ENCODE measurements around the gene PSMG4. TPM values are rescaled to one million over a fixed set of nuclear protein-coding genes. Genes with fewer than 3 reads are reported as not detected.

The PSMG4 gene
- total and polyA plus RNA-seq, 2 donors (not counting 3 experiments of a cell fraction or from before 2014, with no cell fraction given): 31.4 to 46.0 TPM

DNA sequence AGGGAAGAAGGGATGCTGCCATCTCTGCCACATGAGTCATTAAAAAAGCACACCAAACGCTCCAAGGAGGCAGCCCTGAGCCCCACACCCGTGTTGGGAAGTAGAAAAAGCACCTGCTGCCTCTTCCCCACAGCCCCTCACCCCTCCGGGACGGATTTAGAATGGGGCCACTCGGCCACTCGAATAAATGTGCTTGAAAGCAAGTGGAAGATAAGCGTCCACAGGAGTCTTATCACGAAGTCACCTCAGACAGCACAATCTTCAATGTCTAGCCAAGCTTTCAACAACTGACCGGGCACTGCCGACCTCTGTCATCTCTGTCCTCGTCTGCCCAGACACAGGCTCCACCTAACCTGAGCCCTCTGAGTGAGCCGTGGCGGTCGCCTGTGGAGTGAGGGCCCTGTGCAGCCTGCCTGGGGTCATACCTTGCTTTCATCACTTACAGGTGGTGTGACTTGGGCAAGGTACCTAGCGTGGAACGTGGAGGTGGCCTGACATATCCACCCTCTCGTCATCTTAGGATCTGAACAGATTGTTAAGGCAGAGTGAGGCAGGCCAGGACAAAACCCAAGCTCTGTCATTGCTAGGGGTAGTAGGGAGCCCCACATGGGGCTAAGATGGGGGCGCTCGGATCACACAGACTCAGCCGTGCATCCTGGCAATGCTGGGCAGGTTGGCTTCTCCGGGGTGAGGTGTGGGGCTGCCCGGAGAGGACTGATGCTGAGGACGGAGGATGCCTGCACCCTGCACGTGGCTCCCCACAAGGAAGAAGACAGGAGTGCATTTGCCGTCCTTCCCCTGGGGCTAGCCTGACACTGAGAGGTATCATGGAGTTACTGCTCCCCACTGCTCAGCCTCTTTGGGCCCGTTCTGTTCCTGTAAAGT, 34.8 kb downstream of the PSMG4 start:
- Histone ChIP-seq H4K20me1 (replicated peaks; ENCODE audit: control insufficient read depth, extremely low read depth, insufficient read depth, low read length) (no peaks in the 10 kb centered on the region), H3K4me1 (ENCODE audit: control insufficient read depth, extremely low read depth, insufficient read depth, low read length) (peaks cover 6% of the 10 kb centered on the region), H3K4me2 (ENCODE audit: insufficient read depth, low read length) (no peak overlapping the region), H3K27me3 (ENCODE audit: control insufficient read depth in 2 of 2, insufficient read depth in 2 of 2, low read length in 2 of 2) (no peaks in the 10 kb centered on the region), H3K9me3 (replicated peaks; ENCODE audit: control insufficient read depth, insufficient read depth, low read length) (no peaks in the 10 kb centered on the region), H3K9ac (replicated peaks; ENCODE audit: extremely low read depth, insufficient read depth, low read length) (no peak overlapping the region), H3K27ac (ENCODE audit: insufficient read depth, low read depth, low read length) (no peak overlapping the region), H3K36me3 (ENCODE audit: control insufficient read depth in 2 of 2, extremely low read depth in 1 of 2, insufficient read depth in 2 of 2, low read length in 2 of 2) (peaks cover 0 to 2% of the 10 kb centered on the region in 2 experiments), H3K9me1 (replicated peaks; ENCODE audit: control insufficient read depth, extremely low read depth, insufficient read depth, low read length) (no peaks in the 10 kb centered on the region), H3K4me3 (replicated peaks in 1 of 3; ENCODE audit: insufficient read depth in 1 of 3, low read depth in 1 of 3, low read length in 3 of 3) (no peak overlapping the region), H2AFZ (ENCODE audit: low read depth, low read length) (no peak overlapping the region), H3K79me2 (ENCODE audit: control insufficient read depth, insufficient read depth, low read length) (no peaks in the 10 kb centered on the region)
- POLR2A ChIA-PET: no interaction called here
- TF ChIP-seq JUN (IDR thresholded peaks at IDR 0.05; ENCODE audit: borderline replicate concordance, insufficient read depth, insufficient read length, low read depth) (no peak), POLR2AphosphoS5 (IDR thresholded peaks at IDR 0.05; ENCODE audit: insufficient read depth, low read depth, low read length) (no peak), MYC (IDR thresholded peaks at IDR 0.05; ENCODE audit: low read depth, low read length) (no peak), POLR2A (IDR thresholded peaks at IDR 0.05; ENCODE audit: low read depth, low read length) (no peak), FOS (IDR thresholded peaks at IDR 0.05; ENCODE audit: borderline replicate concordance, insufficient read depth, low read length) (no peak), GATA2 (IDR thresholded peaks at IDR 0.05; ENCODE audit: insufficient read depth, insufficient read length, low read depth, low read length) (no peak)
- intact Hi-C loops (cut with micrococcal nuclease): no loop called here
- DNase-seq (ENCODE audit: low read depth, low spot score): no peak
- BruUV-seq (replicated peaks): no TSS peak
- FAIRE-seq: no peak
- CTCF ChIA-PET: no interaction called here
- dilution Hi-C loops (cut with MboI; ENCODE audit: extremely low pct_ligation_motif_present, low sequenced_read_pairs): loop anchor here (25.0 kb wide), 1 partner anchor 694 kb away; no protein-coding TSS in a partner anchor

DNA sequence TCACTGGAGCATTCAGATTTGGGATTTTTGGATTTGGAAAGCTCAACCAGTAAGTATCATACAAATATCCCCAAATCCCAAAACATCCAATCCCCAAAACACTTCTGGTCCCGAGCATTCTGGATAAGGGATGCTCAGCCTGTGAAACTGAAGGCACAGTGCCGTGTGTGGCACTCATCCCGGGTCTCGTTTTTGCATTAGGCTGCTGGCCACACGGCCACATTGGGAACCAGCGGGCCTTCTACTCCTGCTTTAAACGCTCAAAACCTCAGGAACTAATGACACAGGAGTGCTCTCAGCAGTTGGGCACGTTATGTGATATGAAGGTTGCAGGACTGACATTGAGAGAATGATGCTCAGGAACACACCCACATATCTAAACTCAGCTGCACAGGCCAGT, 35.6 kb downstream of the PSMG4 start:
- H3K36me3 ChIP-seq (ENCODE audit: control insufficient read depth in 2 of 2, extremely low read depth in 1 of 2, insufficient read depth in 2 of 2, low read length in 2 of 2): peaks cover 0 to 2% of the 10 kb centered on the region in 2 experiments
- BruUV-seq (replicated peaks): no TSS peak
- dilution Hi-C loops (cut with MboI; ENCODE audit: extremely low pct_ligation_motif_present, low sequenced_read_pairs) (loop anchor here (25.0 kb wide), 1 partner anchor 693 kb away; no protein-coding TSS in a partner anchor), intact Hi-C loops (cut with micrococcal nuclease) (no loop called here)
- H3K9me3 ChIP-seq (replicated peaks; ENCODE audit: control insufficient read depth, insufficient read depth, low read length): no peaks in the 10 kb centered on the region
- no peaks in the 10 kb centered on the region for H3K9me1 ChIP-seq (replicated peaks; ENCODE audit: control insufficient read depth, extremely low read depth, insufficient read depth, low read length)
- no peak overlapping the region for H3K4me3 ChIP-seq (replicated peaks in 1 of 3; ENCODE audit: insufficient read depth in 1 of 3, low read depth in 1 of 3, low read length in 3 of 3)
- H4K20me1 ChIP-seq (replicated peaks; ENCODE audit: control insufficient read depth, extremely low read depth, insufficient read depth, low read length): no peaks in the 10 kb centered on the region
- DNase-seq (ENCODE audit: low read depth, low spot score) (no peak), FAIRE-seq (no peak)
- H3K27ac ChIP-seq (ENCODE audit: insufficient read depth, low read depth, low read length): no peak overlapping the region
- H3K4me2 ChIP-seq (ENCODE audit: insufficient read depth, low read length): no peak overlapping the region
- TF ChIP-seq EZH2 (IDR thresholded peaks at IDR 0.05; ENCODE audit: borderline replicate concordance, low read depth, low read length, severe bottlenecking): no peak
- no peak for TF ChIP-seq GATA2 (IDR thresholded peaks at IDR 0.05; ENCODE audit: insufficient read depth, insufficient read length, low read depth, low read length)
- TF ChIP-seq CTCF (IDR thresholded peaks at IDR 0.05; ENCODE audit: extremely low read depth in 1 of 2, insufficient read depth in 1 of 2, low read depth in 1 of 2, low read length in 2 of 2): no peak
- no peak for TF ChIP-seq POLR2AphosphoS5 (IDR thresholded peaks at IDR 0.05; ENCODE audit: insufficient read depth, low read depth, low read length)
- TF ChIP-seq POLR2A (IDR thresholded peaks at IDR 0.05; ENCODE audit: low read depth, low read length): no peak
- TF ChIP-seq, protein P1, sequence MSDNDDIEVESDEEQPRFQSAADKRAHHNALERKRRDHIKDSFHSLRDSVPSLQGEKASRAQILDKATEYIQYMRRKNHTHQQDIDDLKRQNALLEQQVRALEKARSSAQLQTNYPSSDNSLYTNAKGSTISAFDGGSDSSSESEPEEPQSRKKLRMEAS (IDR thresholded peaks at IDR 0.05; ENCODE audit: insufficient read depth, insufficient read length): no peak
- no peak for TF ChIP-seq MYC (IDR thresholded peaks at IDR 0.05; ENCODE audit: low read depth, low read length)
- TF ChIP-seq FOS (IDR thresholded peaks at IDR 0.05; ENCODE audit: borderline replicate concordance, insufficient read depth, low read length): no peak
- no peak for TF ChIP-seq JUN (IDR thresholded peaks at IDR 0.05; ENCODE audit: borderline replicate concordance, insufficient read depth, insufficient read length, low read depth)
- no peak overlapping the region for H3K9ac ChIP-seq (replicated peaks; ENCODE audit: extremely low read depth, insufficient read depth, low read length)
- H2AFZ ChIP-seq (ENCODE audit: low read depth, low read length): no peak overlapping the region
- ChIA-PET CTCF (no interaction called here), POLR2A (no interaction called here)
- H3K4me1 ChIP-seq (ENCODE audit: control insufficient read depth, extremely low read depth, insufficient read depth, low read length): peaks cover 6% of the 10 kb centered on the region
- no peaks in the 10 kb centered on the region for H3K27me3 ChIP-seq (ENCODE audit: control insufficient read depth in 2 of 2, insufficient read depth in 2 of 2, low read length in 2 of 2)
- H3K79me2 ChIP-seq (ENCODE audit: control insufficient read depth, insufficient read depth, low read length): no peaks in the 10 kb centered on the region
